GM12878 (cell line): ENCODE measurements around the gene PDCD1LG2. TPM values are rescaled to one million over a fixed set of nuclear protein-coding genes. Genes with fewer than 3 reads are reported as not detected.

Experiments
- CBX3 ChIP-seq: fragments of 200-600 bp; sonication (generic); IDR thresholded peaks from 2 replicates; pipeline ENCODE4 v1.6.1; 2016; ENCODE audit warnings: low read depth, borderline replicate concordance
- CBX5 ChIP-seq: sonication (generic); IDR thresholded peaks from 2 replicates; pipeline ENCODE4 v1.6.1; 2016; ENCODE audit warnings: low read depth, moderate library complexity, mild to moderate bottlenecking, inconsistent platforms
- FOS ChIP-seq: IDR thresholded peaks from 3 replicates; pipeline ENCODE4 v1.6.1; 2011; ENCODE audit warnings: borderline replicate concordance; ENCODE audit not compliant: insufficient read length; ENCODE audit errors: extremely low read depth
- IKZF1 ChIP-seq: fragments of 450-650 bp; conservative IDR thresholded peaks from 2 replicates; pipeline ENCODE4 v1.6.1; 2017; ENCODE audit warnings: antibody characterized with exemption, mild to moderate bottlenecking
- IKZF2 ChIP-seq, 2 experiments: fragments of 450-650 bp; IDR thresholded peaks; 2 replicates each; pipeline ENCODE4 v1.6.1; 2017; ENCODE audit warnings: mild to moderate bottlenecking in 2 of 2, moderate library complexity in 2 of 2
- RUNX3 ChIP-seq: IDR thresholded peaks from 2 replicates; pipeline ENCODE4 v1.6.1; 2012; ENCODE audit warnings: low read length, inconsistent platforms
- polyA plus RNA-seq, 11 experiments: library from polyadenylated mRNA; depleted of rRNA in 4 of 11; unstranded in 6 of 11; stranded (reverse) in 5 of 11; fragments of >200 nt; fragmentation: Nextera tagmentation in 4 of 11; fragmentation: Illumina TruSeq in 1 of 11; extraction: Ambion mirVana in 4 of 11; extraction: Trizol in 1 of 11; gene quantifications; 1 replicate in 1 of 11; 2 replicates in 10 of 11; pipeline versions ENCODE4 v1.2.1 to v1.2.3, GENCODE V29; 2011 to 2016; ENCODE audit warnings: inconsistent platforms in 2 of 11, missing spikeins in 2 of 11, low read depth in 1 of 11
- total RNA-seq, 4 experiments: library from RNA; depleted of rRNA in 3 of 4; stranded (reverse); fragments of >200 nt in 3 of 4; fragmentation: Illumina TruSeq in 1 of 4; extraction: Trizol in 1 of 4; gene quantifications; 2 replicates each; pipeline versions ENCODE4 v1.2.1 to v1.2.3, GENCODE V29; 2013 to 2021
- TF ChIP-seq, protein P1 (sequence below): fragments of 450-650 bp; IDR thresholded peaks from 2 replicates; pipeline ENCODE4 v1.6.1; 2018; ENCODE audit warnings: borderline replicate concordance, mild to moderate bottlenecking; ENCODE audit not compliant: partially characterized antibody
- TF ChIP-seq, protein P2 (sequence below): fragments of 450-650 bp; formaldehyde crosslinking; IDR thresholded peaks from 2 replicates; pipeline ENCODE4 v1.4.0; 2020; ENCODE audit warnings: mild to moderate bottlenecking, moderate library complexity
- TF ChIP-seq, protein P3 (sequence below): IDR thresholded peaks from 2 replicates; pipeline ENCODE4 v1.6.1; 2012; ENCODE audit warnings: low read length, inconsistent platforms
- TF ChIP-seq, protein P4 (sequence below): fragments of 450-650 bp; IDR thresholded peaks from 2 replicates; pipeline ENCODE4 v1.6.1; 2017; ENCODE audit warnings: low read depth, mild to moderate bottlenecking, moderate library complexity
- TF ChIP-seq, protein P5 (sequence below): fragments of 450-650 bp; IDR thresholded peaks from 2 replicates; pipeline ENCODE4 v1.6.1; 2018; ENCODE audit warnings: mild to moderate bottlenecking, low read depth, moderate library complexity; ENCODE audit not compliant: partially characterized antibody
- TF ChIP-seq, protein P6 (sequence below): fragments of 450-650 bp; IDR thresholded peaks from 2 replicates; pipeline ENCODE4 v1.6.1; 2017; ENCODE audit warnings: borderline replicate concordance

The PDCD1LG2 gene
- total and polyA plus RNA-seq, 10 of the 15 experiments (the other 5 are each of a cell fraction or from before 2014, with no cell fraction given), result 1.5 to 37.3 (median 3.0) TPM

DNA sequence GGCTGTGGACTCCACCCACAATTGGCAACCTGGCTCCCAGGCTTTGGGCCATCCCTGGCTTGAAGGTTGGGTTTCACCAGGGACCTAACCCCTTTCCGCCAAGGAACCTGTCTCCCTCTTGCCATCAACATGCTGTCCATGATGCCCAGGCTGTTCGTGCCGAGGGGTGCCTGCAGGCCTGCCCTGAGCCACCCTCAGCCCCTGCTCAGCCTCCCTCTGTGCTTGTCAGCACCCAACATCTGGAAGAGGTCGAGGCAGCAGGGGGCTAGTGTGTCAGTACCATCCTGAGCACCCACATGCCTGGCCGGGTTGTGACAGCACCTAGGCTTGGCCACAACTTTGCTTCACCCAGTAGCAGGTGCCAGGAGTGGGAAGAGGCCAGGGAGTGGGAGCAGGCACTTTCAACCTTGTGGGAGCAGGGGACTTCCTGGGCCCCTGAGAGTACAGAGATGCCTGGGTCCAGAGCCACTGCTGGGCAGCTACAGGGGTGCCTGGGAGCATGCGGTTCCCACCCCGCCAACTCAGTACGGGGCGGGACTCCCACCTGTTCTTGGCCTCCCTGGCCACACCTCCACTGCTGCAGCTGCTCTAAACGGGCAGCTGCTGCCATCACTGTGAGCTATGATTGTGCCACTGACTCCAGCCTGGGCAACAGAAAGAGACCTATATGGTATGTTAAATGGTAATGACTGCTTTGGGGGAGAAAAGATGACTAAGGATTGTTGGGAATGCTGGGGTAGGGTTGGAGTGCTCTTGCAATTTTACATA is 6.3 kb downstream of the PDCD1LG2 start (continued):
- TF ChIP-seq, protein P1, sequence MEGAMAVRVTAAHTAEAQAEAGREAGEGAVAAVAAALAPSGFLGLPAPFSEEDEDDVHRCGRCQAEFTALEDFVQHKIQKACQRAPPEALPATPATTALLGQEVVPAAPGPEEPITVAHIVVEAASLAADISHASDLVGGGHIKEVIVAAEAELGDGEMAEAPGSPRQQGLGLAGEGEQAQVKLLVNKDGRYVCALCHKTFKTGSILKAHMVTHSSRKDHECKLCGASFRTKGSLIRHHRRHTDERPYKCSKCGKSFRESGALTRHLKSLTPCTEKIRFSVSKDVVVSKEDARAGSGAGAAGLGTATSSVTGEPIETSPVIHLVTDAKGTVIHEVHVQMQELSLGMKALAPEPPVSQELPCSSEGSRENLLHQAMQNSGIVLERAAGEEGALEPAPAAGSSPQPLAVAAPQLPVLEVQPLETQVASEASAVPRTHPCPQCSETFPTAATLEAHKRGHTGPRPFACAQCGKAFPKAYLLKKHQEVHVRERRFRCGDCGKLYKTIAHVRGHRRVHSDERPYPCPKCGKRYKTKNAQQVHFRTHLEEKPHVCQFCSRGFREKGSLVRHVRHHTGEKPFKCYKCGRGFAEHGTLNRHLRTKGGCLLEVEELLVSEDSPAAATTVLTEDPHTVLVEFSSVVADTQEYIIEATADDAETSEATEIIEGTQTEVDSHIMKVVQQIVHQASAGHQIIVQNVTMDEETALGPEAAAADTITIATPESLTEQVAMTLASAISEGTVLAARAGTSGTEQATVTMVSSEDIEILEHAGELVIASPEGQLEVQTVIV, result no peak
- TF ChIP-seq, protein P2, sequence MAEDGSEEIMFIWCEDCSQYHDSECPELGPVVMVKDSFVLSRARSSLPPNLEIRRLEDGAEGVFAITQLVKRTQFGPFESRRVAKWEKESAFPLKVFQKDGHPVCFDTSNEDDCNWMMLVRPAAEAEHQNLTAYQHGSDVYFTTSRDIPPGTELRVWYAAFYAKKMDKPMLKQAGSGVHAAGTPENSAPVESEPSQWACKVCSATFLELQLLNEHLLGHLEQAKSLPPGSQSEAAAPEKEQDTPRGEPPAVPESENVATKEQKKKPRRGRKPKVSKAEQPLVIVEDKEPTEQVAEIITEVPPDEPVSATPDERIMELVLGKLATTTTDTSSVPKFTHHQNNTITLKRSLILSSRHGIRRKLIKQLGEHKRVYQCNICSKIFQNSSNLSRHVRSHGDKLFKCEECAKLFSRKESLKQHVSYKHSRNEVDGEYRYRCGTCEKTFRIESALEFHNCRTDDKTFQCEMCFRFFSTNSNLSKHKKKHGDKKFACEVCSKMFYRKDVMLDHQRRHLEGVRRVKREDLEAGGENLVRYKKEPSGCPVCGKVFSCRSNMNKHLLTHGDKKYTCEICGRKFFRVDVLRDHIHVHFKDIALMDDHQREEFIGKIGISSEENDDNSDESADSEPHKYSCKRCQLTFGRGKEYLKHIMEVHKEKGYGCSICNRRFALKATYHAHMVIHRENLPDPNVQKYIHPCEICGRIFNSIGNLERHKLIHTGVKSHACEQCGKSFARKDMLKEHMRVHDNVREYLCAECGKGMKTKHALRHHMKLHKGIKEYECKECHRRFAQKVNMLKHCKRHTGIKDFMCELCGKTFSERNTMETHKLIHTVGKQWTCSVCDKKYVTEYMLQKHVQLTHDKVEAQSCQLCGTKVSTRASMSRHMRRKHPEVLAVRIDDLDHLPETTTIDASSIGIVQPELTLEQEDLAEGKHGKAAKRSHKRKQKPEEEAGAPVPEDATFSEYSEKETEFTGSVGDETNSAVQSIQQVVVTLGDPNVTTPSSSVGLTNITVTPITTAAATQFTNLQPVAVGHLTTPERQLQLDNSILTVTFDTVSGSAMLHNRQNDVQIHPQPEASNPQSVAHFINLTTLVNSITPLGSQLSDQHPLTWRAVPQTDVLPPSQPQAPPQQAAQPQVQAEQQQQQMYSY (CRISPR knock-in tag), result no peak
- TF ChIP-seq IKZF1 (peak; percentile 92), IKZF2 (IDR thresholded peaks at IDR 0.05) (peak; percentile 65 to 76), CBX3 (no peak), CBX5 (no peak), FOS (no peak), RUNX3 (no peak)
- TF ChIP-seq, protein P3, sequence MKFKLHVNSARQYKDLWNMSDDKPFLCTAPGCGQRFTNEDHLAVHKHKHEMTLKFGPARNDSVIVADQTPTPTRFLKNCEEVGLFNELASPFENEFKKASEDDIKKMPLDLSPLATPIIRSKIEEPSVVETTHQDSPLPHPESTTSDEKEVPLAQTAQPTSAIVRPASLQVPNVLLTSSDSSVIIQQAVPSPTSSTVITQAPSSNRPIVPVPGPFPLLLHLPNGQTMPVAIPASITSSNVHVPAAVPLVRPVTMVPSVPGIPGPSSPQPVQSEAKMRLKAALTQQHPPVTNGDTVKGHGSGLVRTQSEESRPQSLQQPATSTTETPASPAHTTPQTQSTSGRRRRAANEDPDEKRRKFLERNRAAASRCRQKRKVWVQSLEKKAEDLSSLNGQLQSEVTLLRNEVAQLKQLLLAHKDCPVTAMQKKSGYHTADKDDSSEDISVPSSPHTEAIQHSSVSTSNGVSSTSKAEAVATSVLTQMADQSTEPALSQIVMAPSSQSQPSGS, result no peak
- TF ChIP-seq, protein P4, sequence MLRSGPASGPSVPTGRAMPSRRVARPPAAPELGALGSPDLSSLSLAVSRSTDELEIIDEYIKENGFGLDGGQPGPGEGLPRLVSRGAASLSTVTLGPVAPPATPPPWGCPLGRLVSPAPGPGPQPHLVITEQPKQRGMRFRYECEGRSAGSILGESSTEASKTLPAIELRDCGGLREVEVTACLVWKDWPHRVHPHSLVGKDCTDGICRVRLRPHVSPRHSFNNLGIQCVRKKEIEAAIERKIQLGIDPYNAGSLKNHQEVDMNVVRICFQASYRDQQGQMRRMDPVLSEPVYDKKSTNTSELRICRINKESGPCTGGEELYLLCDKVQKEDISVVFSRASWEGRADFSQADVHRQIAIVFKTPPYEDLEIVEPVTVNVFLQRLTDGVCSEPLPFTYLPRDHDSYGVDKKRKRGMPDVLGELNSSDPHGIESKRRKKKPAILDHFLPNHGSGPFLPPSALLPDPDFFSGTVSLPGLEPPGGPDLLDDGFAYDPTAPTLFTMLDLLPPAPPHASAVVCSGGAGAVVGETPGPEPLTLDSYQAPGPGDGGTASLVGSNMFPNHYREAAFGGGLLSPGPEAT, result peak; percentile 70
- TF ChIP-seq, protein P5, sequence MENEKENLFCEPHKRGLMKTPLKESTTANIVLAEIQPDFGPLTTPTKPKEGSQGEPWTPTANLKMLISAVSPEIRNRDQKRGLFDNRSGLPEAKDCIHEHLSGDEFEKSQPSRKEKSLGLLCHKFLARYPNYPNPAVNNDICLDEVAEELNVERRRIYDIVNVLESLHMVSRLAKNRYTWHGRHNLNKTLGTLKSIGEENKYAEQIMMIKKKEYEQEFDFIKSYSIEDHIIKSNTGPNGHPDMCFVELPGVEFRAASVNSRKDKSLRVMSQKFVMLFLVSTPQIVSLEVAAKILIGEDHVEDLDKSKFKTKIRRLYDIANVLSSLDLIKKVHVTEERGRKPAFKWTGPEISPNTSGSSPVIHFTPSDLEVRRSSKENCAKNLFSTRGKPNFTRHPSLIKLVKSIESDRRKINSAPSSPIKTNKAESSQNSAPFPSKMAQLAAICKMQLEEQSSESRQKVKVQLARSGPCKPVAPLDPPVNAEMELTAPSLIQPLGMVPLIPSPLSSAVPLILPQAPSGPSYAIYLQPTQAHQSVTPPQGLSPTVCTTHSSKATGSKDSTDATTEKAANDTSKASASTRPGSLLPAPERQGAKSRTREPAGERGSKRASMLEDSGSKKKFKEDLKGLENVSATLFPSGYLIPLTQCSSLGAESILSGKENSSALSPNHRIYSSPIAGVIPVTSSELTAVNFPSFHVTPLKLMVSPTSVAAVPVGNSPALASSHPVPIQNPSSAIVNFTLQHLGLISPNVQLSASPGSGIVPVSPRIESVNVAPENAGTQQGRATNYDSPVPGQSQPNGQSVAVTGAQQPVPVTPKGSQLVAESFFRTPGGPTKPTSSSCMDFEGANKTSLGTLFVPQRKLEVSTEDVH, result no peak
- TF ChIP-seq, protein P6, sequence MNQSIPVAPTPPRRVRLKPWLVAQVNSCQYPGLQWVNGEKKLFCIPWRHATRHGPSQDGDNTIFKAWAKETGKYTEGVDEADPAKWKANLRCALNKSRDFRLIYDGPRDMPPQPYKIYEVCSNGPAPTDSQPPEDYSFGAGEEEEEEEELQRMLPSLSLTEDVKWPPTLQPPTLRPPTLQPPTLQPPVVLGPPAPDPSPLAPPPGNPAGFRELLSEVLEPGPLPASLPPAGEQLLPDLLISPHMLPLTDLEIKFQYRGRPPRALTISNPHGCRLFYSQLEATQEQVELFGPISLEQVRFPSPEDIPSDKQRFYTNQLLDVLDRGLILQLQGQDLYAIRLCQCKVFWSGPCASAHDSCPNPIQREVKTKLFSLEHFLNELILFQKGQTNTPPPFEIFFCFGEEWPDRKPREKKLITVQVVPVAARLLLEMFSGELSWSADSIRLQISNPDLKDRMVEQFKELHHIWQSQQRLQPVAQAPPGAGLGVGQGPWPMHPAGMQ, result no peak
